GM21360 (cell line): ENCODE results near the gene SUN1.
"Not testable (repeated sequence)": the region's sequence is repeated elsewhere in the genome, so short reads cannot be mapped to it uniquely, and the experiment has no call there.

Experiments used
- ATAC-seq: cut with Tn5 transposase; IDR thresholded peaks from one replicate; pipeline ENCODE4 v1.9.1; 2021; ENCODE audit warnings: mild to moderate bottlenecking, moderate library complexity; ENCODE audit not compliant: unreplicated experiment

SUN1 gene

DNA sequence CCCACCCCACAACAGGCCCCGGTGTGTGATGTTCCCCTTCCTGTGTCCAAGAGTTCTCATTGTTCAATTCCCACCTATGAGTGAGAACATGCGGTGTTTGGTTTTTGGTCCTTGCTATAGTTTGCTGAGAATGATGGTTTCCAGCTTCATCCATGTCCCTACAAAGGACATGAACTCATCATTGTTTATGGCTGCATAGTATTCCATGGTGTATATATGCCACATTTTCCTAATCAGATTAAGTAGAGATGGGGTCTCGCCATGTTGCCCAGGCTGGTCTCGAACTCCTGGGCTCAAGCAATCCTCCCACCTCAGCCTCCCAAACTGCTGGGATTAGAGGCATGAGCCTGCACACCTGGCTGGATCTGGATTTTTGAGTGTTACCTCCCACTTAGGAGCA lies 28.5 kb upstream of the SUN1 start:
- not testable (repeated sequence) for ATAC-seq

DNA sequence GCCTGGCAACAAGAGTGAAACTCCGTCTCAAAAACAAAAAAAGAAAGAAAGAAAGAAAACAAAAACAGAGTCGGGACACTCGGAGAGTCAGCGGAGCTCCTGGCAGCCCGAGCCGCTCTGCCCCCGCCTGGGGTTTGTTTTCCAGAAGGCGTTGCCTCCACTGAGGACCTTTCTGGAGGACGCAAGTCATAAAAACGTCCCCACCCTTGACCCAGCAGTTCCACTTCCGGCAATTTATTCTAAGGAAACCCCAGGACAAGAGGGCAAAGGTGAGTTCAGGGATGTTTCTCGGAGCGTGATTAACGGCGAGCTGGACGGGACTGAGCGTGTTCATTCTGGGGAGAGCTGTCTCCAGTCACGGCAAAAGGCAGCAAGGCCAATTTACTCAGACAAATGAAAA lies 27.0 kb upstream of the SUN1 start:
- ATAC-seq, result no peak

DNA sequence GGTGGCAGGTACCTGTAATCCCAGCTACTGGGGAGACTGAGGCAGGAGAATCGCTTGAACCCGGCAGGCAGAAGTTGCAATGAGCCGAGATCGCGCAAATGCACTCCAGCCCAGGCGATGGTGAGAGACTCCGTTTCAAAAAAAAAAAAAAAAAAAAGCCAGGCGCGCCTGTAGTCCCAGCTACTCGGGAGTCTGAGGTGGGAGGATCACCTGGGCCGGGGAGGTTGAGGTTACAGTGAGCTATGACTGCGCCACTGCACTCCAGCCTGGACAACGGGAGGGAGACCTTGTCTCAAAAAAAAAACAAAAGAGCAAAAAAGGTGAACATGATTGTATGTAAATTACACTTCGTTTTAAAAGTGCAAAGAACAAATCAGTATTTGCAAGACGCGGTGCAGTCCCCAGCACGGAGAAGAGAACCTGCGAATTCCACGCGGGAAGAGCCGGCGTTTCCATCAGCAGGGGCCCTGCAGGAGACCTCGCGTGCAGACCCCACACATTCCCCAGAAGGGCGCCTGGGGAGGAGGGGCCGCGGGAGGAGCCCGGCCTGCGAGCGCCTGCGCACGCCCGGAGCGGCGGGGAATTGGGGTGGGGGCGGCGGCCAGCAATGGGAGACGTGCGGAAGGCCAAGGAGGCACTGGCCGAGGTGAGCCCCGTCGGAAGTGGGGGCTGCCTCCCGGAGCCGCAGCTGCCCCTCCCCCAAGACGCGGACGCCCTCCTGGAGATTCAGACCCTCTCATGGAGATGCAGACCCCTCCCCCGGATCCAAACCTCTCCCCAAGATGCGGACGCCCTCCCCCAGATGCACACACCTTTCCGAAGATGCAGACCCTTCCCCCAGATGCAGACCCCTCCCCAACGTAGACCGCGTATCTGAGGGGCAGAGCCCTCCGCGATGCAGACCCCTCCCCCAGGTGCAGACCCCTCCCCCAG lies 16.7 kb upstream of the SUN1 start:
- no peak for ATAC-seq

DNA sequence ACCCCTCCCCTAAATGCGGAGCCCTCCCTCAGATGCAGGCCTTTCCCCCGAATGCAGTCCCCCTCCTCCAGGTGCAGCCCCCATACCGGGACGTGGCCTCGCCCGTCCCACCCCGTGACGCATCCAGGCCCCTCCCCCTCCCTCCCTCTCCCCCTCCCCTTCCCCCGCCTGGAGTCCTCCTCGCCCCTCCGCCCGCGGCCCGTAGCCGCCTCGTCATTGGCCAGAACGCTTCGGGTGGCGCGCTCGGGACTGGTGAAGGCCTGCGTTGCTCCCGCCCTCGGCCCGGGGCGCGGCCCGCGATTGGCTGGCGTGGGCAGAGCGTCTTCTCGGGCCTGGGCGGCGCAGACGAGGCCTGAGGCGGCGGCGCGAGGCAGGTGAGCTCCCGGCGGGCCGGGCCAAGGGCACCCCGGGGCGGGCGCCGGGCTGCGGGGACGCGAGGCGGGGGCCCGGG lies 16.0 kb upstream of the SUN1 start:
- ATAC-seq, result peak; percentile 83

- ATAC-seq, result peak; percentile 20
Observed at GRCh38 chr7:816751-817671, 15.3 kb upstream of the SUN1 start.

- ATAC-seq, result no peak
Observed at GRCh38 chr7:818031-818699, 14.1 kb upstream of the SUN1 start.

DNA sequence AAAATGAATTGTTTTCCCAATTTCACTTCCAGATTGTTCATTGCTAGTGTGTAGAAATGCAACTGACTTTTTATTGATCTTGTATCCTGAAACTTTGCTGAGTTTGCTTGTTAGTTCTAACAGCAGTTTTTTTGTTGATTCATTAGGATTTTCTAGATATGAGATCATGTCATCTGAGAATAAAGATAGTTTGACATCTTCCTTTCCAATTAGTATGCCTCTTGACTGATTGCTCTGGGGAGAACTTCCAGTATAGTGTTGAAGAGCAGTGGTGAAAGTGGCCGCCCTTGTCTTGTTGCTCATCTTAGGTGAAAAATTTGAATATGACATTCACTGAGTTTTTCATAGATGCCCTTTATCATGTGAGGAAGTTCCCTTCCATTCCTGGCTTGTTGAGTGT lies 11.9 kb upstream of the SUN1 start:
- ATAC-seq, result no peak

GRCh38 chr7:821688-822087 lies 10.6 kb upstream of the SUN1 start:
- ATAC-seq, result no peak

DNA sequence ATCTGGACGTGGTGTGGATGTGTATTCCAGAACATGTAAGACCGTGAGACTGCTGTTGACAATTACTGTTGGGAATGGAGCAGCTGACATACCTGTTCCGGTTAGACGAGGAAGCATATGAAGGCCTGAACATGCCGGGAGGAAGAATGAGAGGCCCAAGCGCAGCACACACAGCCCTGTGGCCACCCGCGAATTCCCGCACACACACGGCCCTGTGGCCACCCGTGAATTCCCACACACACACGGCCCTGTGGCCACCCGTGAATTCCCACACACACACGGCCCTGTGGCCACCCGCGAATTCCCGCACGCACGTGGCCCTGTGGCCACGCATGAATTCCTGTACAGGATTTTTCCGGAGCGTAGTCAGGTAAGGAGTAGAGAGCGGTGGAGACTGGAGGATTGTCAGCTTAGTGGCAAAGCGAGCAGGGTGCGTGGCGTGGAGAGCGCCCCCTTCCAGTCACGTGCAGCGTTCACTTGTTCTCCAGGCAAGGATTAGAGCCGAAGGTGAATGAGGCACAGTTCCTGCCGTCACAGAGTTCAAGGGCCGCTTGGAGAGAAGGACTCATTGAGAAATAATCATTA lies 9.5 kb upstream of the SUN1 start:
- no peak for ATAC-seq

- no peak for ATAC-seq
Observed at GRCh38 chr7:823649-824048, 8.6 kb upstream of the SUN1 start.

DNA sequence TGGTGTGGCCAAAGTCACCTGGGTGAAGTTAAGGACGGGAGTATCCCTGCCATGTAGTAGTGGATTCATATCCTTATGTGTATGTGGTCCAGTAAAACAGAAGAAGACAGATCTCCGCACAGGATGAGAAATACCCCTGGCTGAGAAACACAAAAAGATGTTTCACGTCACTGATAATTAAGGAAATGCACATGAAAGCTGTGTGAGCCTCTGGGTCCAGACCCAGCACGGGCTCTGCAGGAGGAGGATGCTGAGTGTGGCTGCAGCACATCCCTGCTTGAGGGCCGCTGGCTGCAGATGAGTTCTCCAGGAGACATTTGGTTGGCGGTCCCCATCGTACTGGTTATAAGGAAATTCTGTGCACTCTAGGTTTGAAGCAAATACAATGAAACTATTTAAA lies 8.2 kb upstream of the SUN1 start:
- ATAC-seq, result no peak

GRCh38 chr7:824664-825063 lies 7.6 kb upstream of the SUN1 start:
- ATAC-seq, result no peak

DNA sequence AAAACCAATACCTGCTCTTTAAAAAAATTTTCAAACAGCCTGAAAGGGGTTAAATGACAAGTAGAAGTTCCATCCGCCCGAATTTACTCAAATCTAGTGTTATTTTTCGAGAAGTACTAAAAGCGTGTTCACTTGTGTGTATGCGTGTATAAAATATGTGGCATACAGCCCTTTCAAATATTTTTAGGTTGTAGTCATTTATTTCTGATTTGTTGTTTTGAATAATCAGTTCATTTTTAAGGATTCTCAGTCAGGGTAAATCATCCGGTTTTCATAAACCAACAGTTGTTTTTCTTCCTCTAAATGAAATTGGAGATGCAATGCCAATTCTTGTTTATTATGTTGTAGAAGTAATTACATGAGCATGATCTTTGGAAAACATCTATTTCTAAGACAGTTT lies 6.9 kb upstream of the SUN1 start:
- no peak for ATAC-seq

GRCh38 chr7:826230-826917 lies 5.9 kb upstream of the SUN1 start:
- no peak for ATAC-seq

DNA sequence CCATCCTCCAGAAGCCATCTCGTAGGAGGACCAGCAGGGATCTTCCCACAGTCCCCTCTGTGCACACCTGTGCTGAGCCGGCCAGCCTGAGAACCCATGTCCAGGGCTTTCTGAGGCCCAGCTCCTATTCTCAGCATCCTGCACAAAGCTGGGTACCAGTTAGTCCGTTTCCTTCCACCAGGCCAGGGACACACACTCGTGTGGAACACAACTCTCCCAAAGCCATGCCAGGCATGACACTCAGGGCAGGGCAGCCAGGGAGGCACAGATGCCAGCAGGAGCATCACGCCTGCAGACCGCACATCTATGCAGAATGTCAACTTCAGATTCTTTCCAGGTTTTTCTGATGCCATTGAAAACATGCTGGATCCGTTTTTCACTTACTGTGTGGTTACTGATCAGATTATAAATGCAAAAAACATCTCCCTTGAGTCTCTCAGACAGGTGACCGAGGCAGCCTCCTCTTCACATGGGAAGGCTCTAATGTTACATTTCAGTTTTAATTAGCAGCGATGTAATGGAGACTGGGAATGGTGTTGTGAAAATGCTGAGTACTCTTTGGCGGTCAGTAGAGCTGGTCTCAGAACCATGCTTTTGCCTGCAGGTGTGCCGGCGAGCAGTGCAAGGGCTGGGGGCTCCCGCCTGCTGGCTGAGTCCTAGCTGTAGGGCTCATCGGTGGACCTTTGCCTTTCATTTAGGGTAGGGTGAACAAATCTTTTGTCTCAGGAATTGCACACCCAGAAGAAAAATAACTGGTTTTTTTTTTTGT lies 3.3 kb upstream of the SUN1 start:
- no peak for ATAC-seq

GRCh38 chr7:830069-830468 lies 2.2 kb upstream of the SUN1 start:
- ATAC-seq, result no peak

DNA sequence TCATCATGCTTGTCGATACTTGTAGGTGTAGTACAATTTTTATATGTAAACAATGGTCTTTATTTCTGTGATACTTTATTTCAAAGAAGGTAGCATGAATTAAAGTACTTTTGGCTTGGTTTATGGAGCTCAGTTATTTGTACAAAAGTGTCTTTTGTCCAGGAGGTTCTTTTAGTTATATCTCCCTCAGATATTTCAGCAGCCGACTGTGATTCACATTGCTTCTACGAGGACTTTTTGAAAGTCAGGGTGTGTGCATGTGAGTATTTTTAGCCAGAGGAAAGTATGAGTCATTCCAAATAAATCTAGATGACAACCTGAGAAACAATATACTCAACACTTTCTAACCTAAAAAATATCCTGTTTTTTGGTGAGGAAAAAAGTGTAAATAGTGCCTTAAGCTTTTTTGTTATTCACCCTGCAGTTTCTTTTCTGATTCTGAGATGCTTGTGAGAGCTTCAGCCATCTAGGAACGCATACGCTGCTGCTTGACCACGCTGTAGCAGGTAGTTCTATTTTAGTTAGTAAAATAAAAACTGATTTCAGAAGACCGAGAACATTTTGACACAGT lies 595 bp upstream of the SUN1 start:
- peak; percentile 54 for ATAC-seq

- ATAC-seq, result no peak
Observed at GRCh38 chr7:832968-833424, 720 bp downstream of the SUN1 start.
